HFFc6 (cell line): Measurements from ENCODE around the gene DNAH9. TPM values are rescaled to one million over a fixed set of nuclear protein-coding genes. Genes with fewer than 3 reads are reported as not detected.

Experiments
- DNase-seq: peaks from one replicate; pipeline ENCODE4 v3.0.0-alpha.2; 2018
- H3K27ac Mint-ChIP-seq: 2 replicates; pipeline ENCODE4 v1.8.0; 2020; ENCODE audit warnings: mild to moderate bottlenecking, mixed read lengths
- H3K27me3 Mint-ChIP-seq: 2 replicates; pipeline ENCODE4 v1.8.0; 2021; ENCODE audit warnings: mild to moderate bottlenecking, moderate library complexity, mixed read lengths; ENCODE audit not compliant: insufficient read depth
- H3K36me3 Mint-ChIP-seq: 2 replicates; pipeline ENCODE4 v1.8.0; 2021; ENCODE audit warnings: low read depth, mixed read lengths
- H3K4me1 Mint-ChIP-seq: 2 replicates; pipeline ENCODE4 v1.8.0; 2020; ENCODE audit warnings: low read depth, mixed read lengths
- H3K4me3 Mint-ChIP-seq: 2 replicates; pipeline ENCODE4 v1.8.0; 2020; ENCODE audit warnings: mild to moderate bottlenecking, moderate library complexity, mixed read lengths
- H3K9me3 Mint-ChIP-seq: 2 replicates; pipeline ENCODE4 v1.8.0; 2020; ENCODE audit warnings: mild to moderate bottlenecking, mixed read lengths
- total RNA-seq, 6 experiments: library from RNA; stranded (reverse); fragmentation: NEBNext Ultra II Directional; extraction: Animal tissue kit (Norgen Biotek cat#: 25700); gene quantifications; 2 replicates in 1 of 6; 3 replicates in 5 of 6; pipeline ENCODE4 v1.2.3, GENCODE V29; 2021
- TF ChIP-seq, protein P1 (sequence below): fragments of 200-600 bp; sonication (generic); IDR thresholded peaks from 2 replicates; pipeline ENCODE4 v1.5.0; 2021; ENCODE audit warnings: antibody characterized with exemption, mild to moderate bottlenecking

Gene DNAH9
- total RNA-seq, 6 experiments from 2014 or later, result not detected

- H3K27ac Mint-ChIP-seq, result no peak overlapping the region
- H3K9me3 Mint-ChIP-seq, result peaks cover 38% of the 10 kb centered on the region
- no peaks in the 10 kb centered on the region for H3K36me3 Mint-ChIP-seq
- no peaks in the 10 kb centered on the region for H3K27me3 Mint-ChIP-seq
- no peak for DNase-seq
- no peak overlapping the region for H3K4me3 Mint-ChIP-seq
- H3K4me1 Mint-ChIP-seq, result no peaks in the 10 kb centered on the region
- TF ChIP-seq, protein P1, sequence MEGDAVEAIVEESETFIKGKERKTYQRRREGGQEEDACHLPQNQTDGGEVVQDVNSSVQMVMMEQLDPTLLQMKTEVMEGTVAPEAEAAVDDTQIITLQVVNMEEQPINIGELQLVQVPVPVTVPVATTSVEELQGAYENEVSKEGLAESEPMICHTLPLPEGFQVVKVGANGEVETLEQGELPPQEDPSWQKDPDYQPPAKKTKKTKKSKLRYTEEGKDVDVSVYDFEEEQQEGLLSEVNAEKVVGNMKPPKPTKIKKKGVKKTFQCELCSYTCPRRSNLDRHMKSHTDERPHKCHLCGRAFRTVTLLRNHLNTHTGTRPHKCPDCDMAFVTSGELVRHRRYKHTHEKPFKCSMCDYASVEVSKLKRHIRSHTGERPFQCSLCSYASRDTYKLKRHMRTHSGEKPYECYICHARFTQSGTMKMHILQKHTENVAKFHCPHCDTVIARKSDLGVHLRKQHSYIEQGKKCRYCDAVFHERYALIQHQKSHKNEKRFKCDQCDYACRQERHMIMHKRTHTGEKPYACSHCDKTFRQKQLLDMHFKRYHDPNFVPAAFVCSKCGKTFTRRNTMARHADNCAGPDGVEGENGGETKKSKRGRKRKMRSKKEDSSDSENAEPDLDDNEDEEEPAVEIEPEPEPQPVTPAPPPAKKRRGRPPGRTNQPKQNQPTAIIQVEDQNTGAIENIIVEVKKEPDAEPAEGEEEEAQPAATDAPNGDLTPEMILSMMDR, result no peak
These were observed 215.0 kb downstream of the DNAH9 start for GRCh38 chr17:11813278-11813677.

- Mint-ChIP-seq H3K9me3 (peaks cover 40% of the 10 kb centered on the region), H3K4me3 (no peak overlapping the region), H3K27me3 (no peaks in the 10 kb centered on the region), H3K27ac (no peak overlapping the region), H3K4me1 (no peaks in the 10 kb centered on the region), H3K36me3 (no peaks in the 10 kb centered on the region)
- TF ChIP-seq, protein P1, result no peak
- no peak for DNase-seq
These were observed 215.6 kb downstream of the DNAH9 start for GRCh38 chr17:11813871-11814270.

DNA sequence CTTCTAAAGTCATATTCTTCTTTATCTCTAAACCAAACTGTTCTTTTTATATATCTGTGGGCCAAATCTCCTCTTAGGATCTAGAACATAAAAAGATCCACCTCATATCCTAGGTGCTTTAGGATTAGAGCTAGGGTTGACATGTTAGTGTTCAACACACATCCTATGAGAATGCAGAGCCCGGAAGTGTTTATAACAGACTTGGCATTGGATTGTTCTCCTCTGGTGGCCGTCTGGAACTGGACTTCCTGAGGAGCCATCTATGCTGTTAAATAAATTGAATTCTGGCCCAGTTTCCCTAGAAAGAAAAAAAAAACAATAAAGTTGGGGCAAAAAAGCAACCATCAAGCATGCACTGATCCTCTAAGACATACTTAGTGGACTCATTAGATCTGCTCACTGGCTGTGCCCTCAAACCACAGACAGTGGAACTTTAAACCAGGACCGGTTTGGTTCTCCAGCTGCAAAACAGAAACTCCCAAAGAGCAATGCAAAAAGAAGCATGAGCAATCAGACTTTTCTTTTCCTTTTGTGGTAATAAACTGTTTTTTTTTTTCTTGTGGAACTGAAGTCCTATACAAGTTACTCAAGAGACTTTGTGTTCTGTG lies 216.5 kb downstream of the DNAH9 start:
- no peaks in the 10 kb centered on the region for H3K4me1 Mint-ChIP-seq
- no peak for DNase-seq
- H3K9me3 Mint-ChIP-seq, result peaks cover 46% of the 10 kb centered on the region
- H3K4me3 Mint-ChIP-seq, result no peak overlapping the region
- TF ChIP-seq, protein P1, result no peak
- H3K27me3 Mint-ChIP-seq, result no peaks in the 10 kb centered on the region
- no peaks in the 10 kb centered on the region for H3K36me3 Mint-ChIP-seq
- no peak overlapping the region for H3K27ac Mint-ChIP-seq

DNA sequence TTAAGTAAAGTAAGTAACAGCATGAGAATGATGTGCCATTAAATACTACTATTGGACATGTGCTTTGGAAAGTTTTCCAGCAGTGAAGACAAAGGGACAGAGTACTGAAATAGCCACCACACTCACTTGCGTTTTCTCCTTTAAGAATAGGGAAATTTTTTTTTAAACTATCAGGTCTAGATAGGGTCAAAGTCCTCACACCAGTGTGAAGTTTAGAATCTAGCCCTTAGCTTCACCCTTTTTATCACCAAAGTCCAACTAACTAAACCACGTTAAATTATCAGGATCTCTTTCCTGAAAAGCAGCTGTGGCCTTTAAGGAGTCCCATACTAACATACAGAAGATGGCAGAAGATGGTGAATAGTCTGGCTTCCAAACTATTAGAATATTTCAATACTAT lies 218.1 kb downstream of the DNAH9 start:
- Mint-ChIP-seq H3K27me3 (no peaks in the 10 kb centered on the region), H3K27ac (no peak overlapping the region), H3K9me3 (peaks cover 39% of the 10 kb centered on the region), H3K4me1 (no peaks in the 10 kb centered on the region), H3K36me3 (no peaks in the 10 kb centered on the region), H3K4me3 (no peak overlapping the region)
- DNase-seq, result no peak
- TF ChIP-seq, protein P1, result no peak

- Mint-ChIP-seq H3K4me3 (no peak overlapping the region), H3K9me3 (peaks cover 62% of the 10 kb centered on the region), H3K27me3 (no peaks in the 10 kb centered on the region; the same call in 1 of the 2 replicates), H3K36me3 (peaks cover 8% of the 10 kb centered on the region; the same call in 1 of the 2 replicates), H3K4me1 (no peaks in the 10 kb centered on the region), H3K27ac (no peak overlapping the region)
- TF ChIP-seq, protein P1, result no peak
- DNase-seq, result no peak
These were observed 225.6 kb downstream of the DNAH9 start for GRCh38 chr17:11823862-11824261.
